ENCODE results near the gene TAPT1.
A peak's percentile ranks its signal among the peaks of the same experiment; 100 is the strongest.
"Not testable (repeated sequence)": the region's sequence is repeated elsewhere in the genome, so short reads cannot be mapped to it uniquely, and the experiment has no call there.

Gene TAPT1, protein sequence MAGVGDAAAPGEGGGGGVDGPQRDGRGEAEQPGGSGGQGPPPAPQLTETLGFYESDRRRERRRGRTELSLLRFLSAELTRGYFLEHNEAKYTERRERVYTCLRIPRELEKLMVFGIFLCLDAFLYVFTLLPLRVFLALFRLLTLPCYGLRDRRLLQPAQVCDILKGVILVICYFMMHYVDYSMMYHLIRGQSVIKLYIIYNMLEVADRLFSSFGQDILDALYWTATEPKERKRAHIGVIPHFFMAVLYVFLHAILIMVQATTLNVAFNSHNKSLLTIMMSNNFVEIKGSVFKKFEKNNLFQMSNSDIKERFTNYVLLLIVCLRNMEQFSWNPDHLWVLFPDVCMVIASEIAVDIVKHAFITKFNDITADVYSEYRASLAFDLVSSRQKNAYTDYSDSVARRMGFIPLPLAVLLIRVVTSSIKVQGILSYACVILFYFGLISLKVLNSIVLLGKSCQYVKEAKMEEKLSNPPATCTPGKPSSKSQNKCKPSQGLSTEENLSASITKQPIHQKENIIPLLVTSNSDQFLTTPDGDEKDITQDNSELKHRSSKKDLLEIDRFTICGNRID

GRCh38 chr4:16225863-16226815 lies at the start of gene TAPT1:
TAPT1 (minus strand) TSS chr4:16226471; CDS start chr4:16226457, 14 bp downstream.
- peak; percentile 81 for DNase-seq

- no peak for DNase-seq
Measured at GRCh38 chr4:16271411-16271810, 45.1 kb upstream of the TAPT1 start.

DNA sequence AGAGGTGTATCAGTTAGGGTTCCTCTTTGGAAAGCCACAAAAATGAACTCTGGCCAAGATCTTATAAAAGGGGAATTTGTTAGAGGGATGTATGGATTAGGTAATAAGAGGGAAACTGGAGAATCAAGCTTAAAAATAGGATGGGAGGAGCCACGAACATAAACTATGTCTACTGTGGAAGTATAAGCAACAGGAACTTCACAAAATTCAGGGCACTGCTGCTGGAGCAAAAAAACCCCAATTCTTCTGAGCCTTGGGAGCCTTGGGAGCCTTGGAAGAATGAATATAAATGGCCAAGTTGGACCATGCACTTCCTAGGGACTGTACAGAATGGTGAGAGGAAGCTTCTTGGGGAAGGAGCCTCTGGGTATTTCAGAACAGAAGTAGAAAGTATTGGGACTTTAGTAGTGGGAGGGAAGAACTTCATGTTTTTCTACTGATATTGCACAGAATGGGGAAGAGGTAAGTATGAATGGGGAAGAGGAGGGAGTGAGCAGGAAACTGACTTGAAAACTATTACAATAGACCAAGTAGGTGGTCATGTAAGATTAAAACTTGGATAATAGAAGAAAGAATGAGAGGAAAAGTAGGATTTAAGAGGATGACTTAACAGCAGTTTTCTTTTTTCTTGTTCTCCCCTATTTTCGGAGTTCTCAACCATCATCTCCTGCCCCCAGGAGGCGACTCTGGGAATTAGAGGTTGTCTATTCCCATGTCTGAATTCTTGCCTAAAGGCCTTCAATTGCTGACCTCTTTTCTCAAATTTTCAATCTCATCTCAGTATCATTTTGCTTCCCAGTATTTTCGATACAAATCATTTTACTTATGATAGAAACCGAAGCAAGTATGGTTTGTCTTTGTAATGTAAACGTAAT lies 44.4 kb upstream of the TAPT1 start:
- DNase-seq: no peak

DNA sequence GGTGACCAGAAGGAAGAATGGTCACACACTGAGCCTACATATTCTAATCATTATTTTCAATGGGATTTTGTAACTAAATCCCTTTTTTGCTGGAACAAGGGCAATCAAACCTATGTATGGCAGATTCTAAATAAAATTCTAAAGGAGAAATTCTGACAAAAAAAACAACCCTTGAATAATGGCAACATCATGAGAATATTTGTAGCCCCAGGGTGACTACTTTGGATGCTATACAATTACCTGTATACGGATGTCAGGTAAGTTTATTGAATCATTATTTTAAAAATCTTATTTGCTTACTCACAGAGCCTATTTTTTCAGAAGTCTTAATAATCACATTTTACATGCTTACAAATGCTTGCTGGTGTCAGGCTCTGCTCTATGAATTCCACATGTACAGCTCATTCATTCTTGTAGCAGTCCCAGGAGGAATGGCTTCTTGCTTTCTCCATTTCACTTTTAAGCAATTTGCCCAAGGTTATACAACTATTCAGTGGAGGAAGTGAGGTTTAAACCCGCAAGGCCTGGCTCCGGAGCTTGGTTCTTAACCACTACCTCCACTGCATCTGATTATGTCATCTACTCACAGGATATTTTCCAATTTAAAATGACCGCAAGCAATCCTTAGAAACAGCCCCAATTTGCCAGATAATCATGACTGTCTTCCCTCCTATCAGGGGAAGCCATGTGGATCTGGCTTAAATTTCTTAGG lies 43.6 kb upstream of the TAPT1 start:
- DNase-seq: not testable (repeated sequence)

DNA sequence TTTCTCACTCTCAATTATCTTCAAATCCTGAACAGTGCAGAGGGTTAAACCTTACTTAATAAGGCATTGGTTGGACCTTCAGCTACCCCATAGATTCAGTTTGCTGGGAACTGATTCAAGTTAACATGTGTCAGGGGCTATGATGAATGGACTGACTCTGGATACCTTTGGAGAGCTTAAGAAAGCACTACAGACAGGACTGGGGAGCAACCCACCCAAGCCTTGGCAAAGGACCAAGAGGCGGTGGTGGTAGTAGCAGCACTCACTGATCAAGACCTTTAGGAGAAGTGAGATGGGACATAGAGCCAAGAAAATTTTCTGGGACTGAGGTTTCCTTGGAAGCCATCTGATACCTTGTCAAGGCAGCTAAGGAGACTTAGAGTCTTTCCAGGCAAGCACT lies 43.0 kb upstream of the TAPT1 start:
- no peak for DNase-seq

DNA sequence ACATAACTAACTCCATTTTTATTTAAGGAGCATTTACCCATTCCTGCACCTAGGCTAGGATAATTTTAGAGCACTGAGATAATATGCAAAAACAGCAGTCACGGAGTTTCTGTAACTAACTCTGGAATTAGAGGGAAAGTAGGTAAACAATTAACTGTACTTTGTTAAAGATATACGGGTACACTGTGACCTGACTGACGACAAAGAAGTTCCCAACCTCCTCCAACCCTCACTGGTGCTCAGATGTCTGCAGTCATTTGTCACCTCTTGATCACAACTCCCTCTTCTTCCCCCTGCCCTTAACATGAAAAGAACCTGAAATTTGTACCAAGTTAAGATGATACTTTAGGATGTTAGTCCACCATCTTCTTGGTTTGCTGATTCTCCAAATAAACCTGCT lies 42.0 kb upstream of the TAPT1 start:
- no peak for DNase-seq

DNA sequence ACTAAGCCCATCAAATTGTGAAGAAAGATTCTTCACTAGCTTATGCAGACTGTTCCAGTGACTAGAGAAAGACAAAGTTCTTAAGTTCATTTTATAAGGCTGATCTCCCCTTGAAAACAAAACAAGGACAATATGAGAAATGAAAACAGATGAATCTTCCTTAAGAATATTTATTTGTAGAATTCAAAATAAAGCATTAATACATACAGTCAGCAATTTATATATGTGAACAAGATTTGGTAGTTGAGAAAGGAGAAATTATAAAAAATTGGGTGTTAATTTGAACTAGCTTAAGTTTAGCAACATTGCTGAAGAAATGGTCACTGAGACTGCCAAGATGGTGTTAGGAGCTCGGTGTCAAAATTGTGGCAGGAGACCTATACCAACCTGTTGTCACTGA lies 41.4 kb upstream of the TAPT1 start:
- DNase-seq: no peak

- no peak for DNase-seq
Measured at GRCh38 chr4:16265820-16266219, 39.5 kb upstream of the TAPT1 start.

DNA sequence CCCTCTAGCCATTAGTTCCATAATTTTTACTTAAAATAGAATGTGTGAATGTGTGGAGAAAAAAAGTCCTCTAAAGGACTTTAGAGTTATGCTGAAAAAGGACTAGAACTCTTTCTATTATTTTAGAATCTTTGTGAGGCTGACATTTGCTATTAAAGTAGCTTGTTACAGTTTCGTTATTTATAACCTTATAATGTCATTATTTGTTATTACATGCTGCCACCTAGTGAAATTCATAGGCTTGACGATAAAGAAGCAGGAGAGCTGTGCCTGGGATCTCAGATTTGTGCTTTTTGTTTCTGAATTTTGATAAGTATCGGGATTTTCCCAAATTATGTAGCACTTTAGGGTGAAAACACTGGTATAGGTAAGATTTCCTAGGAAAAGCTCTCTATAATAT lies 38.5 kb upstream of the TAPT1 start:
- no peak for DNase-seq

GRCh38 chr4:16263056-16263455 lies 36.8 kb upstream of the TAPT1 start:
- DNase-seq: no peak

DNA sequence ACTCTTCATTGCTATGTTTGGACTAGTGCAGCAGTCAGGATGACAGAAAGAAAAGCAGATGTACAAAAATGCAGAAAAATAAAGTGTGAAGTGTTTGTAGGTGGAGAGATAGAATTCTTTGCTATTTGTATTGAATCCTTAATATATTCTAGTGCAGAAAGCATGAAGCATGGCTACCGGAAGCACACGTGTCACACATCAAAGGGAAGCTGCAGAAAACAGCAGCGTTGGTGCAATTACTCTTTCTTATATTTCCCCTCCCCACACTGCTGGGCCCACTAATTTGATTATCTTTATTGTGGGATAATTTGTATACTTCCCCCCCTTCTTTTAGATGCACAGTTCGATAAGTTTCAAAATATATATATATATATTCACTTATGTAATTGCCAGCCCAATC lies 35.9 kb upstream of the TAPT1 start:
- no peak for DNase-seq

- DNase-seq: no peak
Measured at GRCh38 chr4:16261313-16261878, 35.1 kb upstream of the TAPT1 start.

DNA sequence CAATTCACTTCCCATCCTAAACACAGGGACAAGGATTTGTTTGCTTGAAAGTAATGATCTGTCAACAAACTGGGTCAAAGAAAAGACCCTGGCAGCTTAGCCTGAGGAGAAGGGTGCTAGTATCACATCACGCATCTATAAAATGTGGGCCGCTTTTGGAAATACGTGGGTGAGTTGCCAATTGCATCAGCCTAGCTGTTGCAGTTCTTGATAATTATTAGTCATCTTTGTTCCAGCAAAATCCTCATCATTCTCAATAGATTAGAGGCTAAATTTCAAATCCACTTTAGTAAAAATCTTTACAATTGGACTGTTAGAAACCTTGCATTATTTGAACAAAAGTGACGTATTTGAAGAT lies 33.6 kb upstream of the TAPT1 start:
- DNase-seq: no peak

DNA sequence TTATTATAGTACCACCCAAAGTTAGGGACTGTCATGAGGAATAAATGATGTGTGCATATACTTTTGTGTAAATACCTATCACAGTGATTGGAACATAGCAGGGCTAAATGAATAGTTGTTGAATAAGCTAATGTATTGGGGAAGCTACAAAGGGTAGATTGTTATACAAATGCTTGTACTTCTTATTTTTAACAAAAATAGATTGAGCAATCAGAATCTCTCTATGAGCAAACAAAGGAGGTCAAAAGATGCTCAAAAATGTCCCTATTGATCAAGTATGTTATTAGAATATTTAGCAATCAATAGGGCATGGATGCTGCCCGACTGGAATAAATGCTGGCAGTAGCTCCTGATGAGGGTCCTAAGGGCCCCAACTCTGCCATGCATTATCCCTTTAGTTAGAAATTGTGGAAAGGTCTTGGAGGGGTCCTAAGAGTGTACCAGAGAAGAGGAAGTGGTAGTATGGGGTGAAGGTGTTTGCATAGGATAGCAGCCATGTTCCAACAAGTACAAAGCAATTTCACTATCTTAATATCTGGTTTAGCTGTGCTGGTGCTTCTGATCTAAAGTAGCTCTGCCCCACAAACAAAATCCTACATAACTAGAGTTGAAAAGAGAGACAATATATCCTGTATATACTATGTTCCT lies 33.1 kb upstream of the TAPT1 start:
- no peak for DNase-seq

DNA sequence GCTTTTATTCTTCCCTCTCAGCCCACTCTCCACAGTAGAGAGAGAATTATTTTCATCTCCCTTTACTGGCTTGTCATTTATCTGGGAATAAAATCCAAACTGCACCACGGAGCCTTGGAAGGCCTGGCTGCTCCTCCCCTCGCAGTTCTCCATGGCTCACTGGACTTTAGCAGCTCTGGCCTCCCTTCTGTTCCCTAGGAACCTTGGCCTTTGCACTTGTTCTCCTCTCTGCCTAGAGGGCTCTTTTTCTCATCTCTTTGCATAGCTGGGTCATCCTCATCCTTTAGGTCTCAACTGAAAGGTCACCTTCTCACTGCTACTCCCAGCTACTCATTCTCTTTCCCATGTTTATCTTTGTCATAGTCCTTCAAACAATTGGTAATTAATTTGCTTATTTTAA lies 31.3 kb upstream of the TAPT1 start:
- DNase-seq: no peak

DNA sequence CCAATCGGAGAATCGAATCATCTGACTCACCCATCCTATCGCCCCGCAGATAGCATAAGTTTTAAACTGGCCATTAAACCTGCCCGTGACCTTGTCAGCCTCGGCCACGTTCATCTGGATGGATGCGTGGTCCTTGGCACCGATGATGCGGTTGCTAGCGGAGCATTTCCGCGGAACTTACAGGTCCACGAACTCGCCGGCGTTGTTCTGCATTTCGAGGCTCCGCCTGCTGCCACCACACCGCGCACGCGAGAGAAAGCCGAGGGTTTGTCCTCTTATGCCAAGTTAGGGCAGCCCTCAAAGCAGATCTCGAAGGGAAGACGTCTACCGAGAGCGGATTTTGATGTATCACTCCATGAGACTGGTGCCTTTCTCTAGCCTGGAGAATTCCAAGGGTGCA lies 30.1 kb upstream of the TAPT1 start:
- DNase-seq: no peak

- no peak for DNase-seq
Measured at GRCh38 chr4:16255730-16256129, 29.5 kb upstream of the TAPT1 start.

- no peak for DNase-seq
Measured at GRCh38 chr4:16253127-16253960, 27.1 kb upstream of the TAPT1 start.

DNA sequence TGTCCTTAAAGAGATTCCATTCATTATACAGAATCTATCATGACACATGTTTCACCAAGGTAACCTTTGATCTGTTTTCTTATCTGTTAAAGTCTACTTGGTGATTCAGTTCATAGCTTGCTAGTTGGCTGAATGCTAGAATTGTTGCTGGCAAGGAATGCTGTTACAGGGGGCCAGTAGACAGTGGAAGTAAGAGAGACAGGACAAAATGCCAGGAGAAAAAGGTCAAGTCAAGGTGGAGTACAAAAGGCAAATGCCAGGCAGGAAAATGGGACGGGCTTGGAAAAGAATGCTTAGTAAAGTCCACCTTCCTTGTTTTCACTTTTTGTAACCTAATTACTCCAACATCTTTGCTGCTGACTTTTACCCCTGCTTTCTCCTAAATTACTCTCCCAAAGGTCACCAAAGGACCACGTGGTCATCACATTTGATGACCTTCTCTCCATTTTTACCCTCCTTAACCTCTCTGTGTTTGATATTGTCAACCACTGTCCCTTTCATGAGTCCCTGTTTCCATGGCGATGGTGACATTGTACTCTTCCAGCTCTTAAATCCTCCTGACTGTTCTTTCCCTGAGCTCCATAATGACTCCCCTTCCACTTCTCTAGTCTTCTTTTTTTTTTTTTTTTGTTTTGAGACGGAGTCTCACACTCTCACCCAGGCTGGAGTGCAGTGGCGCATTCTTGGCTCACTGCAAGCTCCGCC lies 24.5 kb upstream of the TAPT1 start:
- DNase-seq: no peak

DNA sequence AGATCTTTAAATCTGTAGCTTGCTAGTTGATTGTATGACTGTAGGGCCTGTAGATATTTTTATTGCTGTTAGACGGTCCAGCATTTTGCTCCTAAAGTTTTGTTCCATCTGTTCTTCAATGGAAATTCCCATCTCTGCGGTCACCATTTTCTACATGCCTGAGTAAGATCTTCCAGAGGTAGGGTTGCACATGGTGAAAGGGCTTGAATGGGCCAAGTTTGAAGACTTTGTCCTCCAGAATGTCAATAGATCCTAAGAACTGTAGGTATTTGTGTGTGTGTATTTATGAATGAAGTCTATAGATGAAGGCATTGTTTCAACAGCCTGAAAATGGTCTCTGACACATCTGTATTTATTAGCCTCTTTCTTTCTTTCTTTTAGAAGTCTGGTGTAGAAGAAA lies 22.3 kb upstream of the TAPT1 start:
- no peak for DNase-seq

Measured in activated CD4-positive, CD25-positive, alpha-beta regulatory T cell treated with anti-CD3 and anti-CD28 coated beads, Interleukin-2, amount 50 U/mL, for 72 hours (primary cell).